ENCODE data around the gene RIGI. TPM values are rescaled to one million over a fixed set of nuclear protein-coding genes. Genes with fewer than 3 reads are reported as not detected.

RIGI gene
- total RNA-seq (10 to 100 TPM in 1 of 9 donors, 1 to 10 TPM in 8; 2.0 to 18.5 (median 4.4) TPM), polyA plus RNA-seq (1 to 10 TPM; 1.8 to 1.9 TPM)
- long read RNA-seq, donor 1, full-length matches to known transcripts: 2 of 4 reads
- long read RNA-seq, donor 1, partial matches to known transcripts: 1 of 4 reads
- long read RNA-seq, donor 1, other reads (novel, unspliced or antisense): 1 of 4 reads
- long read RNA-seq, donor 2, full-length matches to known transcripts: 1 of 20 reads
- long read RNA-seq, donor 2, partial matches to known transcripts: 9 of 20 reads
- long read RNA-seq, donor 2, other reads (novel, unspliced or antisense): 10 of 20 reads
- long read RNA-seq, donor 3, full-length matches to known transcripts: 2 of 8 reads
- long read RNA-seq, donor 3, partial matches to known transcripts: 1 of 8 reads
- long read RNA-seq, donor 3, other reads (novel, unspliced or antisense): 5 of 8 reads

DNA sequence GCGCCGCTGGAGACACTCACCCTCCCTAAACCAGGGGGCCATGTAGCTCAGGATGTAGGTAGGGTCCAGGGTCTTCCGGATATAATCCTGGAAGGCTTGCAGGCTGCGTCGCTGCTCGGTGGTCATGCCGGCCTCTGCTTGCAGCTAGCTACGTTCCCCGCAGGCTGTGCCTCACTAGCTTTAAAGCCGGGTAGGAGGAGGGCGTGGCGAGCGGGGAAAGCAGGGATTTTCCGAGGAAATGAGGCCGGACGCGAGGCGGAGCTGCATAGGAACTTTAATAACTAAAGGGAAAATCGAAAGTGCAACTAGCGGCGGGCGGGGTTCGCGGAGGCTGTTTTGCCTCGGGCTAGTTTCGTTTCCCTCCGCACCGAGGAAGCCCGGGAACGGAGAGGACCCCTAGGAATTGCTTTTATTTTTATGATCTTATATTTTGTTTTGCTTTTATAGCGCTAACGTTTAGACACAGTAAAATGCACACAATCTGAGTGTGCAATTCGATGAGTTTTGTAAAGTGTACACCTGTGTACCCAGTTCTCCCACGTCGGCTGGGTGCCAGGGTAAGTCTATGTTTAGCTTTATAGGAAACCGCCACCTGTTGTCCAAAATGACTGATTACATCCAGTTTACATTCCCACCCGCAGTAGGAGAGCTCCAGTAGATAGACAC is at the start of gene RIGI:
TSS of gene RIGI (minus strand) at position 156 of the 666 bp plus-strand sequence. CDS start at position 126, 30 bp downstream.
- H3K36me3 ChIP-seq: peaks cover 0 to 7% (median 0%) of the 10 kb centered on the region in 9 donors
- peak within 1 kb of the TSS; percentile 55 to 80 (median 72) for H3K4me3 ChIP-seq
- H3K4me1 ChIP-seq: peaks cover 4 to 51% (median 24%) of the 10 kb centered on the region in 12 donors
- ATAC-seq (peak; percentile 86 to 97 (median 95)), DNase-seq (peak; percentile 93 to 95 (median 93))
- TF ChIP-seq, protein P1, sequence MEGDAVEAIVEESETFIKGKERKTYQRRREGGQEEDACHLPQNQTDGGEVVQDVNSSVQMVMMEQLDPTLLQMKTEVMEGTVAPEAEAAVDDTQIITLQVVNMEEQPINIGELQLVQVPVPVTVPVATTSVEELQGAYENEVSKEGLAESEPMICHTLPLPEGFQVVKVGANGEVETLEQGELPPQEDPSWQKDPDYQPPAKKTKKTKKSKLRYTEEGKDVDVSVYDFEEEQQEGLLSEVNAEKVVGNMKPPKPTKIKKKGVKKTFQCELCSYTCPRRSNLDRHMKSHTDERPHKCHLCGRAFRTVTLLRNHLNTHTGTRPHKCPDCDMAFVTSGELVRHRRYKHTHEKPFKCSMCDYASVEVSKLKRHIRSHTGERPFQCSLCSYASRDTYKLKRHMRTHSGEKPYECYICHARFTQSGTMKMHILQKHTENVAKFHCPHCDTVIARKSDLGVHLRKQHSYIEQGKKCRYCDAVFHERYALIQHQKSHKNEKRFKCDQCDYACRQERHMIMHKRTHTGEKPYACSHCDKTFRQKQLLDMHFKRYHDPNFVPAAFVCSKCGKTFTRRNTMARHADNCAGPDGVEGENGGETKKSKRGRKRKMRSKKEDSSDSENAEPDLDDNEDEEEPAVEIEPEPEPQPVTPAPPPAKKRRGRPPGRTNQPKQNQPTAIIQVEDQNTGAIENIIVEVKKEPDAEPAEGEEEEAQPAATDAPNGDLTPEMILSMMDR (IDR thresholded peaks at IDR 0.05): peak; percentile 19 to 65 (median 51)
- peak in 1 of 2 donors; percentile 81 for TF ChIP-seq POLR2A (IDR thresholded peaks at IDR 0.05)
- H3K9me3 ChIP-seq: peaks cover 0 to 6% (median 0%) of the 10 kb centered on the region in 12 donors
- H3K27me3 ChIP-seq: no peaks in the 10 kb centered on the region
- H3K27ac ChIP-seq: peak within 1 kb of the TSS; percentile 43 to 95 (median 84)
- 0 to 1% (median 0%) methylated on average over 33 to 37 of the region's 37 CpGs for whole genome bisulfite sequencing, 4 donors
- intact Hi-C loops (cut with DNase I): loop anchor here in 7 of 10 donors (1.0 to 10.0 kb wide), 13 partner anchors 24 to 151 kb away; partner anchors contain the start of genes ACO1 (in 3 of the 7) and NDUFB6 (in 2 of the 7)

DNA sequence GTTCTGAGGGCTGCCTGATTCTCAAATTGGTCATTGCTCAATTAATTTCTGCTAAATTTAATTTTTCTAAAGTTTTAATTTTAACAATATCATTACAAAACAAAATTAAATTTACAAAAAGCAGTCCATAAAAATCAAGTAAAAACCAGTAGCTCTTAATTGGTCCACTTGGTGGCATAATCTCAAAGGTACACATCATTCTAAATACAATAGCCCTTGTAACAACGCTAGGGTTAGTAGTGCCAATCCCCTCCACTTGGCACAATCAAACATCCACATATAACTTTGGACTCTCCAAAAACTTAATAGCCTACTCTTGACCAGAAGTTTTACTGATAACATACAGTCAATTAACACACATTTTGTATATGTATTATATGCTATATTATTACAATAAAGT is 48.9 kb upstream of the RIGI start:
- peaks cover 0 to 34% (median 23%) of the 10 kb centered on the region in 12 donors for H3K4me1 ChIP-seq
- ATAC-seq (no peak), DNase-seq (no peak)
- H3K9me3 ChIP-seq: no peaks in the 10 kb centered on the region
- intact Hi-C loops (cut with DNase I): loop anchor here in 3 of 10 donors (2.0 to 10.0 kb wide), 4 partner anchors 50 to 190 kb away; partner anchors contain the start of genes ACO1 (in 1 of the 3) and RIGI (in 1 of the 3)
- TF ChIP-seq POLR2A (IDR thresholded peaks at IDR 0.05): no peak
- TF ChIP-seq, protein P1 (IDR thresholded peaks at IDR 0.05): no peak
- H3K27me3 ChIP-seq: no peaks in the 10 kb centered on the region
- H3K36me3 ChIP-seq: peaks cover 0 to 10% (median 2%) of the 10 kb centered on the region in 9 donors
- H3K27ac ChIP-seq: no peak overlapping the region
- H3K4me3 ChIP-seq: no peak overlapping the region
- 56 to 72% (median 63%) methylated on average over 1 of the region's 1 CpG for WGBS, 4 donors

DNA sequence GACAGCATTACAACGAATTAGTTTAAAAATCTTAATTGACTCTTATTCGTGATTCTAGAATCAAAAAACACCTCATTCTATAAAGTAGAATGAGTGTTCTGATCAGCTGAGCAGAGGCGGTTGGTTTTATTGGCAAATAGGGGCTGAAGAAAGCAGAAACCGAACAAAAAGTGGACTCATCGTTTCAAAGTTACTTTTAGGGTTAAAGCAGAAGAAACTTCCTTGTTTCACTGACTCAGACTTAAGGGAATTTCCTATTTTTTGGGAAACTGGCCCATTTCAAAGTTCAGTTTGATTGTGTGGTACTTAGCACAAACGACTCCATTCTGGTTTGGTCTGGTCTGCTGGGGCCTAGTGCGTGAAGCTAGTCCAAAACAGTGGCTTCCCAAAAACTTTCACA is 47.8 kb upstream of the RIGI start:
- DNase-seq: no peak
- Histone ChIP-seq H3K36me3 (peaks cover 0 to 17% (median 6%) of the 10 kb centered on the region in 9 donors), H3K4me3 (peak overlapping the region in 6 of 12 donors; percentile 71 to 96 (median 80)), H3K4me1 (peaks cover 0 to 35% (median 21%) of the 10 kb centered on the region in 12 donors), H3K27ac (peak overlapping the region in 10 of 12 donors; percentile 81 to 98 (median 92)), H3K27me3 (no peaks in the 10 kb centered on the region), H3K9me3 (no peaks in the 10 kb centered on the region)
- TF ChIP-seq, protein P1 (IDR thresholded peaks at IDR 0.05): no peak
- no peak for TF ChIP-seq POLR2A (IDR thresholded peaks at IDR 0.05)
- intact Hi-C loops (cut with DNase I): loop anchor here in 6 of 10 donors (1.0 to 10.0 kb wide), 8 partner anchors 21 to 190 kb away; partner anchors contain the start of genes ACO1 (in 3 of the 6), SMIM27 (in 3 of the 6), TOPORS (in 3 of the 6) and RIGI (in 2 of the 6)
- 88 to 91% (median 90%) methylated on average over 7 of the region's 7 CpGs for WGBS, 4 donors
- no peak for ATAC-seq
